Measurements from ENCODE around the gene GDA. TPM values are rescaled to one million over a fixed set of nuclear protein-coding genes. Genes with fewer than 3 reads are reported as not detected.

The GDA gene
- total RNA-seq, 6 donors from 2014 or later, result 0.44 to 3.6 TPM; not detected in 4

DNA sequence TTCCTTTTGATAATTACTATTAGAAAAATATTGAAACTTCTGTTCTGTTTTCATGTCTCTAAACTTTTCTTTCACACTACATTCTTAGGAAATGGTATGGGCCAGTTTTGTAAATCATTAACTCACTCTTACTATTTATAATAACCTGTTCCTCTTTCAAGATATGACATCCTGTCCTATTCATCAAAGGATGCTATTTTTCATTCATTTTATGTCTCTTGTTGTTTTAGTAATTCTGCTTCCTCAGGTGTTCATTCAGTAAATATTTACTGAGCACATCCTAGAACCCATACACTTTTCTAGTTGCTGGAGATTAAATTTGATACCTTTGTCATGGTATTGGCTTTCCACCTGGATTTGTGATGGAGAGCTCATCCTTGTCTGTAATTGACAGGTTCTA lies 58.0 kb downstream of the GDA start:
- H3K27me3 ChIP-seq, result no peaks in the 10 kb centered on the region
- no peak overlapping the region for H3K27ac ChIP-seq
- H3K4me1 ChIP-seq, result no peaks in the 10 kb centered on the region
- DNase-seq, result no peak
- TF ChIP-seq POLR2A (IDR thresholded peaks at IDR 0.05) (no peak), POLR2AphosphoS5 (IDR thresholded peaks at IDR 0.05) (no peak), EP300 (IDR thresholded peaks at IDR 0.05) (no peak)
- TF ChIP-seq, protein P1, sequence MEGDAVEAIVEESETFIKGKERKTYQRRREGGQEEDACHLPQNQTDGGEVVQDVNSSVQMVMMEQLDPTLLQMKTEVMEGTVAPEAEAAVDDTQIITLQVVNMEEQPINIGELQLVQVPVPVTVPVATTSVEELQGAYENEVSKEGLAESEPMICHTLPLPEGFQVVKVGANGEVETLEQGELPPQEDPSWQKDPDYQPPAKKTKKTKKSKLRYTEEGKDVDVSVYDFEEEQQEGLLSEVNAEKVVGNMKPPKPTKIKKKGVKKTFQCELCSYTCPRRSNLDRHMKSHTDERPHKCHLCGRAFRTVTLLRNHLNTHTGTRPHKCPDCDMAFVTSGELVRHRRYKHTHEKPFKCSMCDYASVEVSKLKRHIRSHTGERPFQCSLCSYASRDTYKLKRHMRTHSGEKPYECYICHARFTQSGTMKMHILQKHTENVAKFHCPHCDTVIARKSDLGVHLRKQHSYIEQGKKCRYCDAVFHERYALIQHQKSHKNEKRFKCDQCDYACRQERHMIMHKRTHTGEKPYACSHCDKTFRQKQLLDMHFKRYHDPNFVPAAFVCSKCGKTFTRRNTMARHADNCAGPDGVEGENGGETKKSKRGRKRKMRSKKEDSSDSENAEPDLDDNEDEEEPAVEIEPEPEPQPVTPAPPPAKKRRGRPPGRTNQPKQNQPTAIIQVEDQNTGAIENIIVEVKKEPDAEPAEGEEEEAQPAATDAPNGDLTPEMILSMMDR (IDR thresholded peaks at IDR 0.05), result no peak
- ATAC-seq (ENCODE audit: low FRiP score in 2 of 2), result no peak
- H3K36me3 ChIP-seq, result no peaks in the 10 kb centered on the region
- H3K9me3 ChIP-seq, result no peaks in the 10 kb centered on the region
- H3K4me3 ChIP-seq, result no peak overlapping the region

DNA sequence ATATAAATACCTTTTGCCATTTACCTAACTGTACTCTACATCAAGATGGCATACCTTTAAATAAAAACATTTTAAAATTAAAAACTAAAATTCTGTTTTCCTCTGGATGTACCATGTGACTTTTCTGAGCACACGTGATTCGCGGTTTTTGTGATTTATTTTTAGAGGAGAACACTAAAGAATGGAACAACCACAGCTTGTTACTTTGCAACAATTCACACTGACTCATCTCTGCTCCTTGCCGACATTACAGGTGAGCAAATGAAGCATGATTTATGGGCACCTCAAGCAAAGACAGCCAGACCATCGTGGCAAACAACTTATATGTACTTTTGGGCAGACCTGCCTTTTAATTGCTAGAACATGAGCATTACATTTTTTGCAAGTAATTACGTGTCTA lies 61.3 kb downstream of the GDA start:
- H3K27ac ChIP-seq, result no peak overlapping the region
- H3K27me3 ChIP-seq, result no peaks in the 10 kb centered on the region
- no peaks in the 10 kb centered on the region for H3K36me3 ChIP-seq
- no peaks in the 10 kb centered on the region for H3K9me3 ChIP-seq
- no peak overlapping the region for H3K4me3 ChIP-seq
- no peak for ATAC-seq (ENCODE audit: low FRiP score in 2 of 2)
- H3K4me1 ChIP-seq, result no peaks in the 10 kb centered on the region
- no peak for DNase-seq
- TF ChIP-seq, protein P1 (IDR thresholded peaks at IDR 0.05), result no peak
- no peak for TF ChIP-seq POLR2A (IDR thresholded peaks at IDR 0.05)
- TF ChIP-seq POLR2AphosphoS5 (IDR thresholded peaks at IDR 0.05), result no peak
- no peak for TF ChIP-seq EP300 (IDR thresholded peaks at IDR 0.05)
- 77 to 78% methylated on average over 6 of the region's 6 CpGs for whole genome bisulfite sequencing, 2 donors

DNA sequence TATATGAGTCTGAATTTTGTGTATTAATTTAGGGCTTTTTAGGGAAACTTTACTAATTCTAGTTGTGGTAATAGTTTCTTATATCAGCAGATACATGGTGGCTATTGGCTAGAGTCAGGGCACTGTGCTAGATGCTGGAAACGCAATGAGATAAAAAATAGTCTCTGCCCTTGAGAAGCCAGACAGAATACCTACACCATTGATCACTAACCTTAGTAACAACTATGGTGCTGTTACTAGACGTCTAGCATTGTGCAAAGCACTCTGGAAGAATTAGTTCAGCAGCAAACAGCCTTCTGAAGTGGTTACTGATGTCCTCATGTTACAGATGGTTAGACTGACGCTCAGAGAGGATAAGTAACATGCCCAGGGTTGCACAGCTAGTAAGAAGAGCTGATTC lies 61.8 kb downstream of the GDA start:
- Histone ChIP-seq H3K27ac (no peak overlapping the region), H3K9me3 (no peaks in the 10 kb centered on the region), H3K27me3 (no peaks in the 10 kb centered on the region), H3K4me3 (no peak overlapping the region), H3K4me1 (no peaks in the 10 kb centered on the region), H3K36me3 (no peaks in the 10 kb centered on the region)
- no peak for TF ChIP-seq POLR2A (IDR thresholded peaks at IDR 0.05)
- TF ChIP-seq EP300 (IDR thresholded peaks at IDR 0.05), result no peak
- no peak for TF ChIP-seq POLR2AphosphoS5 (IDR thresholded peaks at IDR 0.05)
- TF ChIP-seq, protein P1 (IDR thresholded peaks at IDR 0.05), result no peak
- 68 to 69% methylated on average over 3 of the region's 3 CpGs for WGBS, 2 donors
- ATAC-seq (ENCODE audit: low FRiP score in 2 of 2) (no peak), DNase-seq (no peak)

DNA sequence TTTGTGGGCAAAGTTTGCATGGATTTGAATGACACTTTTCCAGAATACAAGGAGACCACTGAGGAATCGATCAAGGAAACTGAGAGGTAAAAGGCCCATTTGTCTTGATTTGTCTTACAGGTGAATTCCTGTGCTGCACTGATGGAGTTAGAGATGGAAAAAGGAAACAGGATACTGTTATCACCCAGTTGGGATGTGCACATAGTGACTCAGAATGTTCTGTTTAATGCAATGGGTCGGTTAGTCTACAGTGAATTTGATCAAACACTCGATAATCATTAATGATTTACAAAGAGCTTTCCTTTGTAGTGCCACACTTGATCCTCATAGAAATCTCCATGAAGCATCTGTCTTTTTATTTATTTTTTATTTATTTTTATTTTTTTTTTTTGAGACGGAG lies 64.7 kb downstream of the GDA start:
- Histone ChIP-seq H3K9me3 (no peaks in the 10 kb centered on the region), H3K27me3 (no peaks in the 10 kb centered on the region), H3K4me1 (no peaks in the 10 kb centered on the region), H3K4me3 (no peak overlapping the region), H3K27ac (no peak overlapping the region), H3K36me3 (no peaks in the 10 kb centered on the region)
- ATAC-seq (ENCODE audit: low FRiP score in 2 of 2) (no peak), DNase-seq (no peak)
- TF ChIP-seq POLR2AphosphoS5 (IDR thresholded peaks at IDR 0.05), result no peak
- TF ChIP-seq EP300 (IDR thresholded peaks at IDR 0.05), result no peak
- no peak for TF ChIP-seq POLR2A (IDR thresholded peaks at IDR 0.05)
- TF ChIP-seq, protein P1 (IDR thresholded peaks at IDR 0.05), result no peak
- 76 to 86% methylated on average over 4 of the region's 4 CpGs for WGBS, 2 donors

DNA sequence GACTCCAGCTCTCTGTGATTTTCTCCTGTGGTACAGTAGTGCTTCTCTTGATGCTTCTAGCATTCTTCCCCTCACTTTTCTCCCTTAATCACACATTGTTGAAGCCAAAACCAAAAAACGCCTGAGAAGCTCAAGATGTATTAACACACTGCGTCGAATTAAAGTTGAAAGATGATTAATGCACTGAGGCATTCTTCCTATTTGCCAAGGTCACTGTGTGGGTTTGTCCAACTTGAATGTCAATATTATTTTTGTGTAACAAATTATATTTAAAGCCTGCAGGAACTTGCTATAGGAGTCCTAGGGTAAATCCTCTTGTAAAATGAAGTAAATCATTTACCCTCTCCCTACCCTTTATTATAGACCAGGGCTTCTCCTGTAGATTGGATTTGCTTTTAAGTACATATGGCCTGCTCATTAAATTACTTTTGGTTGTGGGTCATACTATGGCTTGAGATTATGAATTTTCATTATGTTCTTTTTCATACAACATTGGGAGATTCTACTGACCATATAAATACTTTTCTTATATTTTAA lies 68.1 kb downstream of the GDA start:
- WGBS, 2 donors, result 51 to 58% methylated on average over 3 of the region's 3 CpGs
- DNase-seq (no peak), ATAC-seq (ENCODE audit: low FRiP score in 2 of 2) (no peak)
- Histone ChIP-seq H3K27me3 (no peaks in the 10 kb centered on the region), H3K9me3 (no peaks in the 10 kb centered on the region), H3K27ac (no peak overlapping the region), H3K4me3 (no peak overlapping the region), H3K36me3 (no peaks in the 10 kb centered on the region), H3K4me1 (no peaks in the 10 kb centered on the region)
- TF ChIP-seq EP300 (IDR thresholded peaks at IDR 0.05) (no peak), POLR2A (IDR thresholded peaks at IDR 0.05) (no peak), POLR2AphosphoS5 (IDR thresholded peaks at IDR 0.05) (no peak)
- TF ChIP-seq, protein P1 (IDR thresholded peaks at IDR 0.05), result no peak

Measured in upper lobe of left lung (tissue), 6 donors.